ENCODE results near the gene PKD2L1. TPM values are rescaled to one million over a fixed set of nuclear protein-coding genes. Genes with fewer than 3 reads are reported as not detected.

The PKD2L1 gene
- total and polyA plus RNA-seq, 9 of the 15 experiments (the other 6 are each of a cell fraction or from before 2014, with no cell fraction given), result not detected

GRCh38 chr10:100286051-100287033 lies 43.7 kb downstream of the PKD2L1 start, which contains the start of gene BLOC1S2 (continued):
- TF ChIP-seq ZFX (CRISPR knock-in tag; IDR thresholded peaks at IDR 0.05) (peak; percentile 76), DEAF1 (CRISPR knock-in tag; IDR thresholded peaks at IDR 0.05) (no peak), AFF4 (CRISPR knock-in tag; IDR thresholded peaks at IDR 0.05) (no peak), RREB1 (CRISPR knock-in tag; IDR thresholded peaks at IDR 0.05) (peak; percentile 15; the same call in 1 of the 2 replicates), TBP (optimal IDR thresholded peaks at IDR 0.05; ENCODE audit: low read depth, low read length) (peak; percentile 56), PRDM10 (IDR thresholded peaks at IDR 0.05; ENCODE audit: partially characterized antibody) (peak; percentile 36), ATF1 (CRISPR knock-in tag; IDR thresholded peaks at IDR 0.05) (no peak), ATF1 (tag; IDR thresholded peaks at IDR 0.05) (peak; percentile 48), MAX (CRISPR knock-in tag; IDR thresholded peaks at IDR 0.05) (0 out of 2 replicates have a peak, but pooled peaks have one; percentile 7), MTA1 (IDR thresholded peaks at IDR 0.05; ENCODE audit: borderline replicate concordance) (peak; percentile 16; the same call in 1 of the 2 replicates)
